ENCODE results near the gene HLA-DRA. TPM values are rescaled to one million over a fixed set of nuclear protein-coding genes. Genes with fewer than 3 reads are reported as not detected.

Gene HLA-DRA
- total RNA-seq, 4 donors from 2014 or later, result 43.7 to 98.5 (median 57.3) TPM

- intact Hi-C loops (cut with DNase I; ENCODE audit: low total_unique reads), result loop anchor here (5.0 kb wide), 1 partner anchor 46 kb away; no protein-coding TSS in a partner anchor
- Histone ChIP-seq H3K4me3 (no peak overlapping the region), H3K27me3 (no peaks in the 10 kb centered on the region), H3K4me1 (no peaks in the 10 kb centered on the region), H3K9me3 (no peaks in the 10 kb centered on the region), H3K36me3 (no peaks in the 10 kb centered on the region), H3K27ac (no peak overlapping the region)
- in situ Hi-C loops (cut with MboI; ENCODE audit: low sequenced_read_pairs in 4 of 4), result loop anchor here in 1 of 4 donors (25.0 kb wide), 1 partner anchor 96 kb away; the partner anchor contains the start of gene HLA-DRB1
- DNase-seq, result no peak
- no peak for ATAC-seq
- TF ChIP-seq POLR2A (IDR thresholded peaks at IDR 0.05), result no peak
- TF ChIP-seq, protein P1, sequence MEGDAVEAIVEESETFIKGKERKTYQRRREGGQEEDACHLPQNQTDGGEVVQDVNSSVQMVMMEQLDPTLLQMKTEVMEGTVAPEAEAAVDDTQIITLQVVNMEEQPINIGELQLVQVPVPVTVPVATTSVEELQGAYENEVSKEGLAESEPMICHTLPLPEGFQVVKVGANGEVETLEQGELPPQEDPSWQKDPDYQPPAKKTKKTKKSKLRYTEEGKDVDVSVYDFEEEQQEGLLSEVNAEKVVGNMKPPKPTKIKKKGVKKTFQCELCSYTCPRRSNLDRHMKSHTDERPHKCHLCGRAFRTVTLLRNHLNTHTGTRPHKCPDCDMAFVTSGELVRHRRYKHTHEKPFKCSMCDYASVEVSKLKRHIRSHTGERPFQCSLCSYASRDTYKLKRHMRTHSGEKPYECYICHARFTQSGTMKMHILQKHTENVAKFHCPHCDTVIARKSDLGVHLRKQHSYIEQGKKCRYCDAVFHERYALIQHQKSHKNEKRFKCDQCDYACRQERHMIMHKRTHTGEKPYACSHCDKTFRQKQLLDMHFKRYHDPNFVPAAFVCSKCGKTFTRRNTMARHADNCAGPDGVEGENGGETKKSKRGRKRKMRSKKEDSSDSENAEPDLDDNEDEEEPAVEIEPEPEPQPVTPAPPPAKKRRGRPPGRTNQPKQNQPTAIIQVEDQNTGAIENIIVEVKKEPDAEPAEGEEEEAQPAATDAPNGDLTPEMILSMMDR (IDR thresholded peaks at IDR 0.05 in 4 of 5, conservative IDR thresholded peaks at IDR 0.05 in 1 of 5), result no peak
These were observed 52.0 kb downstream of the HLA-DRA start for GRCh38 chr6:32491700-32492099.

DNA sequence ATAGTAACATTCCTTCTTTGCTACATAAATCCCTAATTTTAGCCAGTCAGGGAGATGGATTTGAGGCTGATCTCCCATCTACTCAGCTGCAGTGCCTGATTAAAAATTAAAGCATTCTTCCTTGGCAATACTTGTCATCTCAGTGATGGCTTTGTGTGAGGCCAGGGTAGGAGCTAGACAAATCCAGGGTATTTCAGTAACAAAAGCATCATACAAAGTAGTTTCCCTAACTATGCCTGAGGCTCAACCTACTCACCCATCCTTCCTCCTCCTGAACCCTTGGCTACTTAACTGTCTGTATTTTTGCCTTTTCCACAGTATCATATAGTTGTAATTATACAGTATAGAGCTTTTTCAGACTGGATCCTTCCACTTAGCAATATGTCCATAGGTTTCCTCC lies 52.7 kb downstream of the HLA-DRA start:
- H3K4me1 ChIP-seq, result no peaks in the 10 kb centered on the region

More for the DNA sequence above, 52.7 kb downstream of the HLA-DRA start:
- in situ Hi-C loops (cut with MboI; ENCODE audit: low sequenced_read_pairs in 4 of 4) (loop anchor here in 1 of 4 donors (25.0 kb wide), 1 partner anchor 95 kb away; the partner anchor contains the start of gene HLA-DRB1), intact Hi-C loops (cut with DNase I; ENCODE audit: low total_unique reads) (loop anchor here (5.0 kb wide), 1 partner anchor 45 kb away; no protein-coding TSS in a partner anchor)
- Histone ChIP-seq H3K27me3 (no peaks in the 10 kb centered on the region), H3K36me3 (no peaks in the 10 kb centered on the region), H3K9me3 (no peaks in the 10 kb centered on the region), H3K27ac (no peak overlapping the region), H3K4me3 (no peak overlapping the region)
- no peak for DNase-seq
- no peak for ATAC-seq
- TF ChIP-seq, protein P1 (IDR thresholded peaks at IDR 0.05 in 4 of 5, conservative IDR thresholded peaks at IDR 0.05 in 1 of 5), result no peak
- TF ChIP-seq POLR2A (IDR thresholded peaks at IDR 0.05), result no peak

Other genes starting within 250 kb of the HLA-DRA start
- 10 to 100 TPM; 24.3 to 37.6 (median 33.6) TPM for gene PBX2, start 249.7 kb upstream of the HLA-DRA start, total RNA-seq
- gene GPSM3, start 247.2 kb upstream of the HLA-DRA start, total RNA-seq, result 1 to 10 TPM in 3 of 4 donors, not detected in 1; 2.2 to 2.9 (median 2.3) TPM
- gene NOTCH4, start 215.8 kb upstream of the HLA-DRA start, total RNA-seq, result 10 to 100 TPM in 3 of 4 donors, 1 to 10 TPM in 1; 6.8 to 21.1 (median 14.8) TPM
- gene TSBP1, start 68.0 kb upstream of the HLA-DRA start, total RNA-seq, result not detected
- not detected for gene BTNL2, start 32.7 kb upstream of the HLA-DRA start, total RNA-seq
- 10 to 100 TPM in 1 of 4 donors, under 1 TPM in 1, not detected in 2; 0.80 to 19.0 TPM for gene HLA-DRB5, start 90.4 kb downstream of the HLA-DRA start, total RNA-seq
- 10 to 100 TPM in 3 of 4 donors, 1 to 10 TPM in 1; 7.5 to 25.2 (median 16.5) TPM for gene HLA-DRB1, start 150.0 kb downstream of the HLA-DRA start, total RNA-seq
- 1 to 10 TPM in 2 of 4 donors, under 1 TPM in 1, not detected in 1; 0.66 to 3.5 (median 1.5) TPM for gene HLA-DQA1, start 197.5 kb downstream of the HLA-DRA start, total RNA-seq
- 1 to 10 TPM in 2 of 4 donors, under 1 TPM in 2; 0.22 to 2.2 (median 0.91) TPM for gene HLA-DQB1, start 226.8 kb downstream of the HLA-DRA start, total RNA-seq

All from gastrocnemius medialis (tissue), 4 donors.